ENCODE measurements around the gene PLCH1. TPM values are rescaled to one million over a fixed set of nuclear protein-coding genes. Genes with fewer than 3 reads are reported as not detected.

Gene PLCH1
- polyA plus RNA-seq, 2 donors: 0.07 to 0.10 TPM

DNA sequence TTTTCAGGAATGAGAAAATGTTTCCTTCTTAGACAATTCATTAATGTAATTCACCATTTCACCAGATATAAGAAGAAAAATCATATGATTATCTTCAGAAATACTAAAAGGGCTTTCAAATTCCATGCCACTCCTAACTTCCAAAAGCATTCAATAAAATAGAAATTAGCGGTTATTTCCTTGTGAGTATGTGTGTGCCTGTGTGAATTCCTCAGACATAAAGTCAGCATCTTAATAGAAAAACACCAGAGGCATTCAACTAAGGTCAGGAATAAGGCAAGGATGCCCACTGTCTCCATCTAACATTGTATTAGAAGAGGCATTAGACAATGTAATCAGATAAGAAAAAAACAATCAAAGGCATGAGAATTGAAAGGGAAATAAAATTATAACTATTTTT lies 88.4 kb downstream of the PLCH1 start:
- H3K36me3 ChIP-seq (ENCODE audit: control insufficient read depth in 2 of 2, insufficient read depth in 2 of 2, low read length in 1 of 2): no peaks in the 10 kb centered on the region
- WGBS, 2 donors: 88 to 95% methylated on average over 1 of the region's 1 CpG
- no peaks in the 10 kb centered on the region for H3K4me1 ChIP-seq (ENCODE audit: control insufficient read depth in 2 of 2, insufficient read depth in 2 of 2, low read length in 1 of 2)
- H3K27me3 ChIP-seq (ENCODE audit: control insufficient read depth in 1 of 2, insufficient read depth in 2 of 2, low read length in 2 of 2): no peaks in the 10 kb centered on the region
- no peak overlapping the region for H3K4me3 ChIP-seq (ENCODE audit: low read depth in 1 of 2, low read length in 2 of 2)
- H3K9me3 ChIP-seq (ENCODE audit: control insufficient read depth in 2 of 2, insufficient read depth in 1 of 2, low read depth in 1 of 2, low read length in 1 of 2): no peaks in the 10 kb centered on the region
- no peak overlapping the region for H3K27ac ChIP-seq (ENCODE audit: low read depth in 2 of 2, low read length in 1 of 2)

DNA sequence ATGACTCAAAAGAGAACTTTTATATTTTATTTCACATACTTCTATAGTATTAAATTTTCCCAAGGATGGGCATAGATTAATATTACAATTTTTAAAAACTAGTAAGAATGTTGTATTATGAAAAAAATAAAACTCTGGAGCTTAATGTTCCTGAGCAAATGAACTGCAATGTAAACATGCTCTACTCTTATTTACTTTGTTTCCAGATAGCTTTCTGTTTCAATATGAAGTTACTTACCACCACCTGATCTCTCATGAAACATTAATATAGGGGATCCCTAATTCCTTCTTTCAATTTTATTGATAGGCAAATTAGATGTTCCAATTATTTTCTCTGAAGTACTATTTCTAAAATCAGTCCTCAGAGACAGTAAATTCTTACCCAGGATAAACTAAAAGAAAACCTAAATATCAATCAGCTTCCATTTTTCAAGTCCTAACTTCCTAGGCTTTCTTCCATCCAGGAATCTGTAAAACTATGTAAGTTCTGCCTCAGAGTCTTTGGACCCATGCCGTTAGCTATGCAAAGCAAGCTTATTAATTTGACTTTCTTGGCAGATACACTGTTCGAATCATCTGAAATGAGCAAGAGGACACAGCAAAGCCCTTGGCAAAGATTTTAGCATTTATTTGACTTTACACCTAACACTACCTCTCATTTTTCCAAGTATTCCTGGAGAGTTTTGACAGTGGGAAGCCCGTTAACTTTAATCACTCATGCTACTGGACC lies 93.2 kb downstream of the PLCH1 start:
- WGBS, 2 donors: 25 to 47% methylated on average over 3 of the region's 3 CpGs
- Histone ChIP-seq H3K27me3 (ENCODE audit: control insufficient read depth in 1 of 2, insufficient read depth in 2 of 2, low read length in 2 of 2) (no peaks in the 10 kb centered on the region), H3K27ac (ENCODE audit: low read depth in 2 of 2, low read length in 1 of 2) (no peak overlapping the region), H3K4me1 (ENCODE audit: control insufficient read depth in 2 of 2, insufficient read depth in 2 of 2, low read length in 1 of 2) (no peaks in the 10 kb centered on the region), H3K9me3 (ENCODE audit: control insufficient read depth in 2 of 2, insufficient read depth in 1 of 2, low read depth in 1 of 2, low read length in 1 of 2) (no peaks in the 10 kb centered on the region), H3K4me3 (ENCODE audit: low read depth in 1 of 2, low read length in 2 of 2) (no peak overlapping the region), H3K36me3 (ENCODE audit: control insufficient read depth in 2 of 2, insufficient read depth in 2 of 2, low read length in 1 of 2) (no peaks in the 10 kb centered on the region)

DNA sequence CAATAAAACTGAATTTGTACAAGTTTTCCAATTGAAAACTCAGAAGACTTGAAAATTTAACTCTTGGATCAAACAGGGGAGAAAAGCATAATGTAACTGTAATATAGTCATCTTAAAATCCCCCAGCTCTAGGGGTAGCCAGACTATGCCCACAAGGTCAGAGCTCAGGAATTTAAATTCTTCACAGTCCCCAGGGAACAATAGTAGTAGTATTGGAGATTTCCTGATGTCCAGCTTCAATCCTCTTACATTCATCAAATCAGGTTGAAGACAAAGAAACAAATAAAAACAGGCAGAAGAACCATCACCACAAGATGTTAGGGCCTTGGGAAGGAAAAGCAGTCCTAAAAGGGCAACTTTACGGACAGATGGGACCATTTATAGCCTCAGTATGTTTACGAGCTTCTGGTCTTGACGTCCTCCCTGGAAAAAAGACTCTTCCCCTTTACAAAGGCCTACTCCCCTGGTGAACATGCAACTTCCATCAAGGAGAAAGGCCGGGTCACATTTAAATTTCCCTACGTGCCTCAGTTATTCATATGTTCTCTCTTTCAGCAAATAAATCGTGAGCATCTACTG lies 96.8 kb downstream of the PLCH1 start:
- H3K9me3 ChIP-seq (ENCODE audit: control insufficient read depth in 2 of 2, insufficient read depth in 1 of 2, low read depth in 1 of 2, low read length in 1 of 2): no peaks in the 10 kb centered on the region
- no peak overlapping the region for H3K4me3 ChIP-seq (ENCODE audit: low read depth in 1 of 2, low read length in 2 of 2)
- WGBS, 2 donors: 86% methylated on average over 6 of the region's 6 CpGs
- no peaks in the 10 kb centered on the region for H3K4me1 ChIP-seq (ENCODE audit: control insufficient read depth in 2 of 2, insufficient read depth in 2 of 2, low read length in 1 of 2)
- no peaks in the 10 kb centered on the region for H3K36me3 ChIP-seq (ENCODE audit: control insufficient read depth in 2 of 2, insufficient read depth in 2 of 2, low read length in 1 of 2)
- no peak overlapping the region for H3K27ac ChIP-seq (ENCODE audit: low read depth in 2 of 2, low read length in 1 of 2)
- H3K27me3 ChIP-seq (ENCODE audit: control insufficient read depth in 1 of 2, insufficient read depth in 2 of 2, low read length in 2 of 2): no peaks in the 10 kb centered on the region

DNA sequence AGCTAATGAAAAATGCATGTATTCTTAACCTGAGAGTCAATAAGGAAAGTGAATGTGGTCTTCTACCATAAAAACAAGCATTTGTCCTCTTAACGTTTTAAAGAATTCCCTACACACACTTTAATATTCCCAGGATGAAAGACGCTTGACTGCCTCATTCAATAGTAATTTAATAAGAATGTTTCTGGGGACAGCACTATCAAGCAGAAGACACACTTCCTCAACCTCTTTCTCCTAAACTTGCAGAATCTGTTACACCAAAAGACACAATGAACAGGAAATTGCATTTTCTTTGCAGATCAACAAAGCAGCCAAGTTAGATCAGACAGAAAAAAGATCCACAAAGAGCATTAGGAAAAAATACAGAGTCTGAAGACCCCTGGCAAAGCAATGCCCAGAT lies 97.7 kb downstream of the PLCH1 start:
- no peaks in the 10 kb centered on the region for H3K36me3 ChIP-seq (ENCODE audit: control insufficient read depth in 2 of 2, insufficient read depth in 2 of 2, low read length in 1 of 2)
- no peaks in the 10 kb centered on the region for H3K9me3 ChIP-seq (ENCODE audit: control insufficient read depth in 2 of 2, insufficient read depth in 1 of 2, low read depth in 1 of 2, low read length in 1 of 2)
- no peaks in the 10 kb centered on the region for H3K4me1 ChIP-seq (ENCODE audit: control insufficient read depth in 2 of 2, insufficient read depth in 2 of 2, low read length in 1 of 2)
- H3K27ac ChIP-seq (ENCODE audit: low read depth in 2 of 2, low read length in 1 of 2): no peak overlapping the region
- no peak overlapping the region for H3K4me3 ChIP-seq (ENCODE audit: low read depth in 1 of 2, low read length in 2 of 2)
- 48 to 61% methylated on average over 2 of the region's 2 CpGs for WGBS, 2 donors
- H3K27me3 ChIP-seq (ENCODE audit: control insufficient read depth in 1 of 2, insufficient read depth in 2 of 2, low read length in 2 of 2): no peaks in the 10 kb centered on the region

DNA sequence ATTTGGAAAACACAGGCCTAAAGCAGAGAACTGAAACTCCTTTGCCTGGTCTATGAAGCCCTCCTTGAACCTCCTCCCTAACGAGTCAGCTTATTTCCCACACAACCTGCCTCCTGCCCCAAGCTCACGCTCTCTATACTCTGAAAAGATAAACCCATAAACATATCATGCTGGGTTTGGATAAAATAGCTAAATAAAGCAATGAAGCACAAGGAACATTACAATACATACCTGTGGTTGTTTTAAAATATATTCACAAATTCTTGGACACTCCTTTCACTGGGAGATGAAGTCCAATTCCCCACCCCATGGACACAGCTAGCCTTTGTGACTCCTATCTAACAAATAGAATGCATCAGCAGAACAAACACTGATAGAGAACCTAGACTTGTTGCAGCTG lies 98.2 kb downstream of the PLCH1 start:
- no peaks in the 10 kb centered on the region for H3K36me3 ChIP-seq (ENCODE audit: control insufficient read depth in 2 of 2, insufficient read depth in 2 of 2, low read length in 1 of 2)
- no peaks in the 10 kb centered on the region for H3K27me3 ChIP-seq (ENCODE audit: control insufficient read depth in 1 of 2, insufficient read depth in 2 of 2, low read length in 2 of 2)
- H3K4me1 ChIP-seq (ENCODE audit: control insufficient read depth in 2 of 2, insufficient read depth in 2 of 2, low read length in 1 of 2): no peaks in the 10 kb centered on the region
- H3K4me3 ChIP-seq (ENCODE audit: low read depth in 1 of 2, low read length in 2 of 2): no peak overlapping the region
- H3K27ac ChIP-seq (ENCODE audit: low read depth in 2 of 2, low read length in 1 of 2): no peak overlapping the region
- 75 to 85% methylated on average over 2 of the region's 2 CpGs for WGBS, 2 donors
- no peaks in the 10 kb centered on the region for H3K9me3 ChIP-seq (ENCODE audit: control insufficient read depth in 2 of 2, insufficient read depth in 1 of 2, low read depth in 1 of 2, low read length in 1 of 2)

DNA sequence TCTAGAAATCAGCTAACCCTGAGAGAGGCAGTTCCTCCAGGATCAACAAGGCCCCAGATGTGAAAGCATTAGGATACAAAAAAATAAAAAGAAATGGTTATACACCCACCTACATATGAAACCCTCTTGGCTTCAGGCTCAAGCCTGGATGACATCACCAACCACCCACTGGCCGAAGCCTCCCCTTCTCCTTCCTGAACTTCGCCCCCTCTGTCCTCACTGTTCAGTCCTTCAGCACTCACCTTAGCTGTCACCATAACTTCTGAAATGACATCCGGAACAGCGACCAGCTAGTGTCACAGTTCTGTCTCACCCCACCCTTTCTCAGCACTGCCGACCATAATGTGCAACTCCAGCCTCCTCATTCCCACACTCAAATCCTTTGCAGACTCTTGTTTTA lies 98.7 kb downstream of the PLCH1 start:
- H3K27ac ChIP-seq (ENCODE audit: low read depth in 2 of 2, low read length in 1 of 2): no peak overlapping the region
- H3K9me3 ChIP-seq (ENCODE audit: control insufficient read depth in 2 of 2, insufficient read depth in 1 of 2, low read depth in 1 of 2, low read length in 1 of 2): no peaks in the 10 kb centered on the region
- H3K4me3 ChIP-seq (ENCODE audit: low read depth in 1 of 2, low read length in 2 of 2): no peak overlapping the region
- H3K27me3 ChIP-seq (ENCODE audit: control insufficient read depth in 1 of 2, insufficient read depth in 2 of 2, low read length in 2 of 2): no peaks in the 10 kb centered on the region
- no peaks in the 10 kb centered on the region for H3K36me3 ChIP-seq (ENCODE audit: control insufficient read depth in 2 of 2, insufficient read depth in 2 of 2, low read length in 1 of 2)
- 82 to 93% methylated on average over 5 of the region's 5 CpGs for WGBS, 2 donors
- no peaks in the 10 kb centered on the region for H3K4me1 ChIP-seq (ENCODE audit: control insufficient read depth in 2 of 2, insufficient read depth in 2 of 2, low read length in 1 of 2)

DNA sequence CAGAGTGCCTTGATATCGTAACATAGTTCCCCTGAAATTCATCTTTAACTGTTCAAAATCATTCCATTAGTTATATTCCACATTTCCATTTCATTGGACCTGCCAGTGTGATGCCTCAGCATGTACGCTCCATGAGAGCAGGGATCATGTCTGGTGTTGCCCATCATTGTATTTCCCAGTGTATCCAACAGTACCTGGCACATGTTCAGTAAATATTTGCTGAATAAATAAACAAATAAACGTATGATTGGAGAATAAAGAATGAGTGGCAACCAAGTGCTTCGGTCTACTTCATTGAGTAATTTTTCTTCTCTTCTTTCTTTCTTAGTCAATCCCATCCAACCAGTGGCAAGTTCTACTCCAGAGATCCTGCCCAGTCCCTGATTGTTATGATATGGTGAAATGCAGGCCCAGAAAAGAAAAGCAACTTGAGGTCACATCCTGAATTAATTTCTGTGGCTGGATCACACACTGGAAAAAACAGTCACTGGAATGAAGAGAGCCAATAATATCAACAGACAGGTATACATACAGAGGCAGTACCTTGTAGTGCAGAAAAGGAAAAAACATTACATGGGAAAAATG lies 101.2 kb downstream of the PLCH1 start:
- no peak overlapping the region for H3K4me3 ChIP-seq (ENCODE audit: low read depth in 1 of 2, low read length in 2 of 2)
- WGBS, 2 donors: 79 to 80% methylated on average over 4 of the region's 4 CpGs
- no peaks in the 10 kb centered on the region for H3K9me3 ChIP-seq (ENCODE audit: control insufficient read depth in 2 of 2, insufficient read depth in 1 of 2, low read depth in 1 of 2, low read length in 1 of 2)
- no peaks in the 10 kb centered on the region for H3K36me3 ChIP-seq (ENCODE audit: control insufficient read depth in 2 of 2, insufficient read depth in 2 of 2, low read length in 1 of 2)
- no peak overlapping the region for H3K27ac ChIP-seq (ENCODE audit: low read depth in 2 of 2, low read length in 1 of 2)
- H3K27me3 ChIP-seq (ENCODE audit: control insufficient read depth in 1 of 2, insufficient read depth in 2 of 2, low read length in 2 of 2): no peaks in the 10 kb centered on the region
- no peaks in the 10 kb centered on the region for H3K4me1 ChIP-seq (ENCODE audit: control insufficient read depth in 2 of 2, insufficient read depth in 2 of 2, low read length in 1 of 2)

DNA sequence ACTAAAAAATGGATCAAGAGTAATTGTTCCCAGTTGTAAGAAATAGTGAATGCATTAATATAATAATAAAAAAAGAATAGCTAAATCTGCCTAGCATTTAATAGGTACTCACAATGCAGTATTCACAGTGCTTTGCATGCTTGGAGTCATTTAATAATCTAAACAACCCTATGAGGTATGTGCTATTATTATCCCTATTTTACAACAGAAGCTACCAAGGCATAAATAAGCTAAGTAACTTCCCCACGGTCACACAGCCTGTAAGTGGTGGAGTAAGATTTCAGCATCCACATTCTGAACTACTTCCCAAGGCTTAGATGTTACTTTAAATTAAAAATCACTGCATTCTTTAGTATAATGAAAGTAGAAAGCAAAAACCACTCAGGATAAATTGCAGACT lies 102.9 kb downstream of the PLCH1 start:
- WGBS, 2 donors: 52 to 74% methylated on average over 1 of the region's 1 CpG
- Histone ChIP-seq H3K9me3 (ENCODE audit: control insufficient read depth in 2 of 2, insufficient read depth in 1 of 2, low read depth in 1 of 2, low read length in 1 of 2) (no peaks in the 10 kb centered on the region), H3K27ac (ENCODE audit: low read depth in 2 of 2, low read length in 1 of 2) (no peak overlapping the region), H3K36me3 (ENCODE audit: control insufficient read depth in 2 of 2, insufficient read depth in 2 of 2, low read length in 1 of 2) (no peaks in the 10 kb centered on the region), H3K4me3 (ENCODE audit: low read depth in 1 of 2, low read length in 2 of 2) (no peak overlapping the region), H3K27me3 (ENCODE audit: control insufficient read depth in 1 of 2, insufficient read depth in 2 of 2, low read length in 2 of 2) (no peaks in the 10 kb centered on the region), H3K4me1 (ENCODE audit: control insufficient read depth in 2 of 2, insufficient read depth in 2 of 2, low read length in 1 of 2) (no peaks in the 10 kb centered on the region)

DNA sequence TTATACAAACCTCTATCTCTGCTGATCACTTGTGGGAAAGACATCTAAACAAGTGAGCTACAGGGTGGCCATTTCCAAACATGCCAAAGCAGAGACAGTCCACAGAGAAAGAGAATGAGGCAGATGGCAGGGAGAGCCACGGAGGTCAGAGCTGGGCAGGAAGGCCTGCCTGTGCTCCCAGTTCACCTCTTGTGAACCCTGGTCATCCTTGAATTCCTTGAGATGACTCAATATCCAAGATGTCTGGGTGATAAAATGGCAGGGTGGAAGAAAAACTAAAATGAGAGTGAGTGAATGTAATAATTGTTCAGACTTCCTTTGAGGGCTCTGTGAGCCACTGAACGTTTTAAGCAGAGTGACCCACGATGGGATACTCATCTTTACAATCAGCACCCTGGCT lies 104.8 kb downstream of the PLCH1 start:
- no peak overlapping the region for H3K27ac ChIP-seq (ENCODE audit: low read depth in 2 of 2, low read length in 1 of 2)
- H3K27me3 ChIP-seq (ENCODE audit: control insufficient read depth in 1 of 2, insufficient read depth in 2 of 2, low read length in 2 of 2): no peaks in the 10 kb centered on the region
- no peak overlapping the region for H3K4me3 ChIP-seq (ENCODE audit: low read depth in 1 of 2, low read length in 2 of 2)
- H3K36me3 ChIP-seq (ENCODE audit: control insufficient read depth in 2 of 2, insufficient read depth in 2 of 2, low read length in 1 of 2): no peaks in the 10 kb centered on the region
- H3K9me3 ChIP-seq (ENCODE audit: control insufficient read depth in 2 of 2, insufficient read depth in 1 of 2, low read depth in 1 of 2, low read length in 1 of 2): no peaks in the 10 kb centered on the region
- WGBS, 2 donors: 79 to 92% methylated on average over 3 of the region's 3 CpGs
- H3K4me1 ChIP-seq (ENCODE audit: control insufficient read depth in 2 of 2, insufficient read depth in 2 of 2, low read length in 1 of 2): no peaks in the 10 kb centered on the region
